Stomach (tissue), 4 donors: ENCODE results near the gene PEMT.

Source experiments
- EP300 ChIP-seq: sonication (generic); formaldehyde crosslinking; IDR thresholded peaks from one replicate; pipeline ENCODE4 v1.6.1; 2017; ENCODE audit warnings: antibody characterized with exemption
- POLR2A ChIP-seq, 4 donors: fragments of 450-650 bp; IDR thresholded peaks; one replicate each; pipeline ENCODE4 v1.6.1; 2016; ENCODE audit warnings: antibody characterized with exemption in 4 of 4, control low read depth in 2 of 4, mild to moderate bottlenecking in 1 of 4, moderate library complexity in 1 of 4
- TF ChIP-seq, protein P1 (sequence below), 7 experiments: fragments of 450-650 bp in 4 of 7; fragments of 200-600 bp in 3 of 7; sonication (generic) in 3 of 7; IDR thresholded peaks; one replicate each; pipeline ENCODE4 v1.5.1; 2016 to 2019; ENCODE audit warnings: antibody characterized with exemption in 7 of 7, control low read depth in 2 of 7, mild to moderate bottlenecking in 1 of 7

DNA sequence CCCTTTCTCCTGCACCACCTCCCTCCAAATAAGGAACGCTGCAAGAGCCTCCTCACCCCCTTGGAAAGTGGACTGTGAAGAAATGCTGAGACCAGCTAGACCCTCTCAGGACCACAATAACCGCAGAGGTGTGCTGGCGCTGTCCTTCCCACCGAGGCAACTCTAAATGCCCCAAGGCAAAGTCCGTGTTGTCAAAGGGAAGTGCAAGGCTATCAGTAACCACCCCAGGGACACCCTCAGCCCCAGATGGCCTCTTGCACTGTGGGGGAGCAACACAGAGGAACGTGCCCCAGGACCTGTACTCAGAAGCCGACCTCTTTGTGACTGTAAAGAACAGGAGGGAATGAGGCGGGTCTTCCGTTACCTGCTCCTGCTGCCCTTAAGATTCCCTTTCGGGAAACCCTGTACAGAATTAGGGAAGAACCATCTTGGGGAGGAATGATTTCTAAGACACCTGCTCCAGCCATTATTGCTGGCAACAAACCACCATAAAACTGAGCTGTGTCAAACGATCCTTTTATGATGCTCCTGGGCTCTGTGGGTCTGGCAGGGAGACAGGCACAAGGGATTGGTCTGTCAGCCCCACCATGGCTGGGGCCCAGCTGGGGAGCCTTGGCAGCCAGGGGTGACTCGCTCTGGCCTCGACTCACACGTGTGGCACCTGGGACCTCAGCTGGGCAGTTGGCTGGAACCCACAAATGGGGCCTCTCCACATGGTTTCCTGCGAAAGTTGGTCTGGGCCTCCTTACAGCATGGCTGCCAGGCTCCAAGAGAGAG, 129.3 kb downstream of the PEMT start:
- TF ChIP-seq POLR2A (IDR thresholded peaks at IDR 0.05) (no peak), EP300 (no peak)
- TF ChIP-seq, protein P1, sequence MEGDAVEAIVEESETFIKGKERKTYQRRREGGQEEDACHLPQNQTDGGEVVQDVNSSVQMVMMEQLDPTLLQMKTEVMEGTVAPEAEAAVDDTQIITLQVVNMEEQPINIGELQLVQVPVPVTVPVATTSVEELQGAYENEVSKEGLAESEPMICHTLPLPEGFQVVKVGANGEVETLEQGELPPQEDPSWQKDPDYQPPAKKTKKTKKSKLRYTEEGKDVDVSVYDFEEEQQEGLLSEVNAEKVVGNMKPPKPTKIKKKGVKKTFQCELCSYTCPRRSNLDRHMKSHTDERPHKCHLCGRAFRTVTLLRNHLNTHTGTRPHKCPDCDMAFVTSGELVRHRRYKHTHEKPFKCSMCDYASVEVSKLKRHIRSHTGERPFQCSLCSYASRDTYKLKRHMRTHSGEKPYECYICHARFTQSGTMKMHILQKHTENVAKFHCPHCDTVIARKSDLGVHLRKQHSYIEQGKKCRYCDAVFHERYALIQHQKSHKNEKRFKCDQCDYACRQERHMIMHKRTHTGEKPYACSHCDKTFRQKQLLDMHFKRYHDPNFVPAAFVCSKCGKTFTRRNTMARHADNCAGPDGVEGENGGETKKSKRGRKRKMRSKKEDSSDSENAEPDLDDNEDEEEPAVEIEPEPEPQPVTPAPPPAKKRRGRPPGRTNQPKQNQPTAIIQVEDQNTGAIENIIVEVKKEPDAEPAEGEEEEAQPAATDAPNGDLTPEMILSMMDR (IDR thresholded peaks at IDR 0.05) = no peak
